GM12872 (cell line): ENCODE measurements around the gene NEFH.
"Not testable (repeated sequence)": the region's sequence is repeated elsewhere in the genome, so short reads cannot be mapped to it uniquely, and the experiment has no call there.

Experiments used
- CTCF ChIP-seq: IDR thresholded peaks from 3 replicates; pipeline ENCODE4 v1.5.1; 2011; ENCODE audit warnings: low read depth, mild to moderate bottlenecking, low read length, moderate library complexity; ENCODE audit not compliant: insufficient read depth

The NEFH gene

GRCh38 chr22:29479417-29480261, at the start of gene NEFH:
NEFH (plus strand) TSS chr22:29480218; CDS start chr22:29480263, 45 bp downstream.
- TF ChIP-seq CTCF, result no peak

GRCh38 chr22:29431986-29432385, 48.0 kb upstream of the NEFH start:
- TF ChIP-seq CTCF, result no peak

- no peak for TF ChIP-seq CTCF
These were observed 46.2 kb upstream of the NEFH start for GRCh38 chr22:29433856-29434255.

- no peak for TF ChIP-seq CTCF
These were observed 45.7 kb upstream of the NEFH start for GRCh38 chr22:29434288-29434687.

- TF ChIP-seq CTCF, result no peak
These were observed 44.5 kb upstream of the NEFH start for GRCh38 chr22:29435236-29436136.

- not testable (repeated sequence) for TF ChIP-seq CTCF
These were observed 41.7 kb upstream of the NEFH start, which contains the start of gene RFPL1 for GRCh38 chr22:29438283-29438682. RFPL1 (plus strand) TSS chr22:29438583.

- TF ChIP-seq CTCF, result no peak
These were observed 37.0 kb upstream of the NEFH start for GRCh38 chr22:29442976-29443375.
